Activated B cell treated with CpG ODN at 0.5 μM for 24 hours (primary cell): ENCODE results near the gene SPAG16. TPM values are rescaled to one million over a fixed set of nuclear protein-coding genes. Genes with fewer than 3 reads are reported as not detected.

Experiments used
- ATAC-seq: fragments of 200-7000 bp; cut with Tn5 transposase; one replicate; pipeline ENCODE4 v1.10.0; 2021; ENCODE audit warnings: low read depth, mild to moderate bottlenecking, moderate library complexity
- CTCF ChIA-PET: fragments of 350-600 bp; sonication (Branson Sonifier 250); formaldehyde crosslinking; loops from one replicate; lab custom pipeline; 2021; ENCODE audit warnings: antibody characterized with exemption; lab: Charles Lee
- POLR2A ChIA-PET: fragments of 350-600 bp; sonication (Branson Sonifier 250); formaldehyde crosslinking; loops from one replicate; lab custom pipeline; 2021; ENCODE audit warnings: antibody characterized with exemption; lab: Charles Lee
- DNase-seq: peaks from one replicate; pipeline ENCODE4 v3.0.0; 2022
- H3K27ac Mint-ChIP-seq: one replicate; pipeline ENCODE4 v1.8.0; 2020; ENCODE audit warnings: mixed read lengths
- H3K27me3 Mint-ChIP-seq: one replicate; pipeline ENCODE4 v1.8.0; 2021; ENCODE audit warnings: mixed read lengths
- H3K36me3 Mint-ChIP-seq: one replicate; pipeline ENCODE4 v1.8.0; 2021; ENCODE audit warnings: low read depth, mixed read lengths
- H3K4me1 Mint-ChIP-seq: one replicate; pipeline ENCODE4 v1.8.0; 2021; ENCODE audit warnings: mixed read lengths
- H3K4me3 Mint-ChIP-seq: one replicate; pipeline ENCODE4 v1.8.0; 2020; ENCODE audit warnings: mild to moderate bottlenecking, mixed read lengths
- H3K9me3 Mint-ChIP-seq: one replicate; pipeline ENCODE4 v1.8.0; 2020; ENCODE audit warnings: mixed read lengths
- intact Hi-C: fragments of 100-400 bp; cut with micrococcal nuclease; formaldehyde crosslinking; loops from one replicate; pipeline ENCODE4 v1.15.1; 2024
- total RNA-seq: library from RNA; stranded (reverse); gene quantifications from 2 replicates; pipeline ENCODE4 v1.2.3, GENCODE V29; 2022
- TF ChIP-seq, protein P1 (sequence below): fragments of 200-600 bp; IDR thresholded peaks from one replicate; pipeline ENCODE4 v1.8.0; 2022; ENCODE audit warnings: antibody characterized with exemption, mild to moderate bottlenecking

Gene SPAG16
- total RNA-seq, 1 donor from 2014 or later: 11.2 TPM

DNA sequence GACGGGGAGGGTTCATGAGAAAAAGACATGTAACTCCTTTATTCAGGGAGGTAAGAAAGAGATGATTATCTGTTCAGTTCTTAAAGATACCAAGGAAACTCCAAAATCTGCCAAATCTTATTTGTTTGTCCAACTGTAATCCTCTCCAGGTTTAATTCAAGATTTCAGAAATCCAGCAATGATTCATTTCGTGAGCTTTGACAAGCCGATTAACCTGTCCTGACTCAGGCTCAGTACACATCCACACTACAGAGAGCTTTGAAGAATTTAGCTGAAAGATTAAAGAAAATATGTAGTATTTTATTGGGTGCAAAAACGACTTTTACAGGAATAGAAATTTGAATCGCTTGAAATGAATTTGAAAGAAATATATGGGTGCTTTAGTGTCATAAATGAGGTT lies 1.1 kb downstream of the SPAG16 start:
- Mint-ChIP-seq H3K27ac (no peak overlapping the region), H3K36me3 (peaks cover 5% of the 10 kb centered on the region), H3K27me3 (no peaks in the 10 kb centered on the region), H3K9me3 (no peaks in the 10 kb centered on the region), H3K4me3 (peak overlapping the region; percentile 28), H3K4me1 (peaks cover 24% of the 10 kb centered on the region)
- CTCF ChIA-PET: interaction anchor here (2.3 kb wide), 1 partner anchor 35 kb away, joined by 11 read pairs; no protein-coding TSS in a partner anchor
- ATAC-seq (no peak), DNase-seq (no peak)
- intact Hi-C loops: no loop called here
- POLR2A ChIA-PET: interaction anchor here (0.7 to 0.8 kb wide), 2 partner anchors 53 to 133 kb away, joined by 3 read pairs; no protein-coding TSS in a partner anchor
- TF ChIP-seq, protein P1, sequence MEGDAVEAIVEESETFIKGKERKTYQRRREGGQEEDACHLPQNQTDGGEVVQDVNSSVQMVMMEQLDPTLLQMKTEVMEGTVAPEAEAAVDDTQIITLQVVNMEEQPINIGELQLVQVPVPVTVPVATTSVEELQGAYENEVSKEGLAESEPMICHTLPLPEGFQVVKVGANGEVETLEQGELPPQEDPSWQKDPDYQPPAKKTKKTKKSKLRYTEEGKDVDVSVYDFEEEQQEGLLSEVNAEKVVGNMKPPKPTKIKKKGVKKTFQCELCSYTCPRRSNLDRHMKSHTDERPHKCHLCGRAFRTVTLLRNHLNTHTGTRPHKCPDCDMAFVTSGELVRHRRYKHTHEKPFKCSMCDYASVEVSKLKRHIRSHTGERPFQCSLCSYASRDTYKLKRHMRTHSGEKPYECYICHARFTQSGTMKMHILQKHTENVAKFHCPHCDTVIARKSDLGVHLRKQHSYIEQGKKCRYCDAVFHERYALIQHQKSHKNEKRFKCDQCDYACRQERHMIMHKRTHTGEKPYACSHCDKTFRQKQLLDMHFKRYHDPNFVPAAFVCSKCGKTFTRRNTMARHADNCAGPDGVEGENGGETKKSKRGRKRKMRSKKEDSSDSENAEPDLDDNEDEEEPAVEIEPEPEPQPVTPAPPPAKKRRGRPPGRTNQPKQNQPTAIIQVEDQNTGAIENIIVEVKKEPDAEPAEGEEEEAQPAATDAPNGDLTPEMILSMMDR: no peak

DNA sequence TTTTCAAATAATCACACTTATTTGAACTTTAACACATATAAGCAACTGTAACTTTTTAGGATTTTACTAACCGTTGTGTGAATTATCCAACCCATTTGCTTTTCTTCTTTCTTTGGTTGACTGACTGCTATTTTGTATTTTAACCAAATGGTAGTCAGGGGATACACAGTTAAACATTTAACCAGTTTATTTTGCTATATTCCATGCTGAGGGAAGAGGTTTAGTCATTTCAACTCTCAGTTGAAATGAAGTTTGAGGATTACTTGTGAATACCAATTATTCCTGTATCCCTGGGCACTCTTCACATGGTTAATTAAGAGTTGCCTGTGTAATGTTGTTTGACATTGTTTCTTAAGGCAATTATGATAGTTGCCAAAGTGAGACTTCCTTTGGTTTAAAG lies 1.9 kb downstream of the SPAG16 start:
- ChIA-PET CTCF (no interaction called here), POLR2A (no interaction called here)
- peaks cover 24% of the 10 kb centered on the region for H3K4me1 Mint-ChIP-seq
- intact Hi-C loops: no loop called here
- peaks cover 5% of the 10 kb centered on the region for H3K36me3 Mint-ChIP-seq
- DNase-seq (no peak), ATAC-seq (no peak)
- no peaks in the 10 kb centered on the region for H3K9me3 Mint-ChIP-seq
- H3K4me3 Mint-ChIP-seq: peak overlapping the region; percentile 13
- TF ChIP-seq, protein P1: no peak
- H3K27ac Mint-ChIP-seq: no peak overlapping the region
- H3K27me3 Mint-ChIP-seq: no peaks in the 10 kb centered on the region

DNA sequence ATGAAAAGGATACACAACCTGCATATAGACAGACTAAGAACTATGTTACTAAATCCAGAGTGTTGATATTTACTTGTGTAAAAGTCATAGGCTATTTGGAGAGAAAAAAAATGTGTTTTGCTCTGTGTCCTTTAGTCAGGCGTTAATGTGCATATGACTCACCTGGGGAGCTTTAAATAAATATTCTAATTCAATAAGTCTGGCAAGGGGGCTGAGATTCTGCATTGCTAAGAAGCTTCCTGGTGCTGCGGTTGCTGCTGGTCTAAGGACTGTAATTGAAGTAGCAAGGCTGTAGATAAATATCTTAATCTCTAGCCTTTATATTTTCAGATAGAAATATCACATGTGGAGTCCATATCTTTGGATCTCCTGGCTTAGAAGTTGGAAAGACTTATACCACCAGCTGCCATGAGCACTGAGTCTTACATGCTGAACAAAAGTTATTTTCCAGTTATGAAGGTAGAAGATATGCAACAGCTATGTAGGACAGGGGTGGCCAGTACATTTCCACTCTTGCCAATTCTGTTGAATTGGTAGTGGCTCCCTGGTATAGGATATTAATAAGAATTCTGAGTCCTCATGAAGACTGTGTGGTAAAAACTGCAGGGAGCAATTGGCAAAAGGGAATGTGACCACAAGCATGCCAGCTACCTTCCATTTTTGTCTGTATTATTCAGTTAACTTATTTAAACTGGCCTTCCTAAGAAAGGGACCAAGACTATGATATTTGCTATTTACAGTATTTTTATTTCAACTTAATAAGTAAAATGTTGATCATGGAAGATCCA lies 4.8 kb downstream of the SPAG16 start:
- Mint-ChIP-seq H3K4me1 (peaks cover 13% of the 10 kb centered on the region), H3K4me3 (no peak overlapping the region), H3K9me3 (no peaks in the 10 kb centered on the region), H3K36me3 (peaks cover 6% of the 10 kb centered on the region), H3K27me3 (no peaks in the 10 kb centered on the region), H3K27ac (no peak overlapping the region)
- ChIA-PET POLR2A (interaction anchor here (0.5 to 1.0 kb wide), 2 partner anchors 13 to 602 kb away, joined by 3 to 5 read pairs; no protein-coding TSS in a partner anchor), CTCF (no interaction called here)
- intact Hi-C loops: no loop called here
- no peak for ATAC-seq
- no peak for DNase-seq
- TF ChIP-seq, protein P1: no peak

DNA sequence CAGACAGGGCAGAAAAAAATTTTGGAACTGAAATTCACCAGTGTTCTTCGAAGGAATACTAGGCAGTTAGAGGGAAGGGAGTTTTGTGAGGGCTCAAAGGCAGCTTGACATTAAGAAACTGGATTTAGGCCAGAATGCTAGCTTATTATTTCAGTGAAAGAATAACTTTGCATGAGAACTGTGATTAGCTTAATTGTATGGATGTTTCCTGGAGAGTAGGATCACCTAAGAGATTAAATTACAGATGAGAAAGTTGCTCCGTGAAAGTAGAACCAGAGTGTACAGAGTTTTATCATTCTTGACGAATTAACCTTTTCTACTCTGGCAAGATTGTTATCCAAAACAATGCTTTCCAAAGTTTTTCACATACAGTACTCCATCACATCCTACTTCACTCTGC lies 6.2 kb downstream of the SPAG16 start:
- Mint-ChIP-seq H3K9me3 (no peaks in the 10 kb centered on the region), H3K27ac (no peak overlapping the region), H3K4me3 (no peak overlapping the region), H3K36me3 (peaks cover 3% of the 10 kb centered on the region), H3K27me3 (no peaks in the 10 kb centered on the region), H3K4me1 (peaks cover 1% of the 10 kb centered on the region)
- ATAC-seq (no peak), DNase-seq (no peak)
- ChIA-PET POLR2A (no interaction called here), CTCF (no interaction called here)
- intact Hi-C loops: no loop called here
- TF ChIP-seq, protein P1: no peak

DNA sequence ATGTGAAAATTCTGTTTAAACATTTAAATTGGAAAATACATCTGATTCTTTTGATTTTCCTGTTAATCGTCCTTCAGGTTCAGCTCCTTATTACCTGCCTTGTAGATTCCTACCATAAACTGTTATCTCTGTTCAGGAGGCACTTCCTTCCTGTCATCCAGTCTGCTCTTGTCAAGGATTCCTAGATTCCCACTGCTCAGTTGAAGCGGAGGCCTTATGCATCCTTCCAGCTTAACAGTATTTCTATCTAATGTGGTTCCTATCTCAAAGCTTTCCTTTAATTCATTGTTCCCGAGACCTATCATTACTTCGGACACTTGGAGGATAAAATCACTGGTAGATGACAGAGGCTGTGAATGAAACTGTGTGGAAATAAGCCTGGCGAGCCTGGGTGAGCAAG lies 12.0 kb downstream of the SPAG16 start:
- CTCF ChIA-PET: no interaction called here

More for the DNA sequence above, 12.0 kb downstream of the SPAG16 start:
- Mint-ChIP-seq H3K4me1 (no peaks in the 10 kb centered on the region), H3K36me3 (peaks cover 17% of the 10 kb centered on the region), H3K27ac (no peak overlapping the region), H3K27me3 (no peaks in the 10 kb centered on the region), H3K4me3 (no peak overlapping the region), H3K9me3 (no peaks in the 10 kb centered on the region)
- DNase-seq: no peak
- POLR2A ChIA-PET: no interaction called here
- no peak for ATAC-seq
- intact Hi-C loops: no loop called here
- TF ChIP-seq, protein P1: no peak
